Activated CD4-positive, alpha-beta T cell treated with anti-CD3 and anti-CD28 coated beads for 36 hours (primary cell): ENCODE data around the gene ARMS2. TPM values are rescaled to one million over a fixed set of nuclear protein-coding genes. Genes with fewer than 3 reads are reported as not detected.

Experiments used
- ATAC-seq: fragments of 200-7000 bp; cut with Tn5 transposase; one replicate; pipeline ENCODE4 v1.10.0; 2021; ENCODE audit warnings: mild to moderate bottlenecking, moderate library complexity
- CTCF ChIA-PET: fragments of 350-600 bp; sonication (Branson Sonifier 250); formaldehyde crosslinking; loops from one replicate; lab custom pipeline; 2021; ENCODE audit warnings: antibody characterized with exemption; lab: Charles Lee
- POLR2A ChIA-PET: fragments of 350-600 bp; sonication (Branson Sonifier 250); formaldehyde crosslinking; loops from one replicate; lab custom pipeline; 2021; ENCODE audit warnings: antibody characterized with exemption, inconsistent platforms; lab: Charles Lee
- DNase-seq: peaks from one replicate; pipeline ENCODE4 v3.0.0-alpha.2; 2020
- H3K27ac Mint-ChIP-seq: one replicate; pipeline ENCODE4 v1.8.0; 2021; ENCODE audit warnings: mixed read lengths
- H3K27me3 Mint-ChIP-seq: one replicate; pipeline ENCODE4 v1.8.0; 2021; ENCODE audit warnings: mixed read lengths
- H3K36me3 Mint-ChIP-seq: one replicate; pipeline ENCODE4 v1.8.0; 2021; ENCODE audit warnings: low read depth, mixed read lengths
- H3K4me1 Mint-ChIP-seq: one replicate; pipeline ENCODE4 v1.8.0; 2021; ENCODE audit warnings: mixed read lengths
- H3K4me3 Mint-ChIP-seq: one replicate; pipeline ENCODE4 v1.8.0; 2021; ENCODE audit warnings: mild to moderate bottlenecking, moderate library complexity, mixed read lengths
- H3K9me3 Mint-ChIP-seq: one replicate; pipeline ENCODE4 v1.8.0; 2021; ENCODE audit warnings: low read depth, mixed read lengths
- intact Hi-C, 2 experiments: fragments of 100-400 bp; cut with DNase I in 1 of 2; cut with micrococcal nuclease in 1 of 2; formaldehyde crosslinking; loops; one replicate each; pipeline versions ENCODE4 v1.14.2 to v1.15.1; 2022 to 2024; cut with DNase I, micrococcal nuclease
- total RNA-seq, 2 experiments: library from RNA; stranded (reverse); gene quantifications; one replicate each; pipeline ENCODE4 v1.2.3, GENCODE V29; 2021

Gene ARMS2
- total RNA-seq, 2 experiments from 2014 or later = not detected

GRCh38 chr10:122486406-122487080 lies 32.1 kb downstream of the ARMS2 start:
- CTCF ChIA-PET = interaction anchor here (0.6 kb wide), 1 partner anchor 33 kb away, joined by 3 read pairs; no protein-coding TSS in a partner anchor

GRCh38 chr10:122487174-122487765 lies 32.8 kb downstream of the ARMS2 start:
- intact Hi-C loops = no loop called here
- Mint-ChIP-seq H3K36me3 (no peaks in the 10 kb centered on the region), H3K4me1 (peaks cover 16% of the 10 kb centered on the region), H3K27ac (no peak overlapping the region), H3K4me3 (no peak overlapping the region), H3K9me3 (no peaks in the 10 kb centered on the region), H3K27me3 (peaks cover 2% of the 10 kb centered on the region)
- DNase-seq (no peak), ATAC-seq (no peak)
- CTCF ChIA-PET = interaction anchor here (0.6 kb wide), 1 partner anchor 32 kb away, joined by 3 read pairs; no protein-coding TSS in a partner anchor
- POLR2A ChIA-PET = no interaction called here

More at GRCh38 chr10:122486406-122487080, 32.1 kb downstream of the ARMS2 start:
- H3K27ac Mint-ChIP-seq = no peak overlapping the region
- intact Hi-C loops = no loop called here
- no peaks in the 10 kb centered on the region for H3K36me3 Mint-ChIP-seq
- ATAC-seq (no peak), DNase-seq (no peak)
- peaks cover 10% of the 10 kb centered on the region for H3K4me1 Mint-ChIP-seq
- peaks cover 4% of the 10 kb centered on the region for H3K9me3 Mint-ChIP-seq
- POLR2A ChIA-PET = interaction anchor here (0.6 kb wide), 1 partner anchor 461 kb away, joined by 3 read pairs; no protein-coding TSS in a partner anchor
- H3K4me3 Mint-ChIP-seq = no peak overlapping the region
- H3K27me3 Mint-ChIP-seq = peaks cover 2% of the 10 kb centered on the region

GRCh38 chr10:122490268-122490667 lies 35.8 kb downstream of the ARMS2 start:
- Mint-ChIP-seq H3K27me3 (peaks cover 2% of the 10 kb centered on the region), H3K36me3 (no peaks in the 10 kb centered on the region), H3K4me3 (no peak overlapping the region), H3K4me1 (peaks cover 16% of the 10 kb centered on the region), H3K27ac (no peak overlapping the region), H3K9me3 (no peaks in the 10 kb centered on the region)
- POLR2A ChIA-PET = no interaction called here
- no peak for ATAC-seq
- intact Hi-C loops = no loop called here
- CTCF ChIA-PET = interaction anchor here (0.7 to 1.9 kb wide), 4 partner anchors 11 to 75 kb away, joined by 3 to 5 read pairs (median 4); no protein-coding TSS in a partner anchor
- DNase-seq = peak; percentile 13

- Mint-ChIP-seq H3K4me1 (peaks cover 18% of the 10 kb centered on the region), H3K36me3 (no peaks in the 10 kb centered on the region), H3K27ac (no peak overlapping the region), H3K27me3 (peaks cover 2% of the 10 kb centered on the region), H3K9me3 (no peaks in the 10 kb centered on the region), H3K4me3 (no peak overlapping the region)
- intact Hi-C loops = no loop called here
- ChIA-PET CTCF (interaction anchor here (0.6 to 1.9 kb wide), 3 partner anchors 12 to 77 kb away, joined by 3 to 5 read pairs (median 4); no protein-coding TSS in a partner anchor), POLR2A (interaction anchor here (0.6 kb wide), 1 partner anchor 47 kb away, joined by 3 read pairs; no protein-coding TSS in a partner anchor)
- peak; percentile 86 for ATAC-seq
- DNase-seq = peak; percentile 68
Measured at GRCh38 chr10:122490786-122491680, 36.6 kb downstream of the ARMS2 start.

GRCh38 chr10:122492006-122492405 lies 37.6 kb downstream of the ARMS2 start:
- Mint-ChIP-seq H3K4me1 (peaks cover 22% of the 10 kb centered on the region), H3K36me3 (no peaks in the 10 kb centered on the region), H3K27ac (no peak overlapping the region), H3K27me3 (peaks cover 2% of the 10 kb centered on the region), H3K9me3 (no peaks in the 10 kb centered on the region), H3K4me3 (no peak overlapping the region)
- intact Hi-C loops = no loop called here
- POLR2A ChIA-PET = no interaction called here
- ATAC-seq (peak; percentile 47), DNase-seq (peak; percentile 25)
- CTCF ChIA-PET = interaction anchor here (1.9 kb wide), 1 partner anchor 73 kb away, joined by 4 read pairs; no protein-coding TSS in a partner anchor

- Mint-ChIP-seq H3K27me3 (peaks cover 2% of the 10 kb centered on the region), H3K9me3 (no peaks in the 10 kb centered on the region), H3K4me1 (peaks cover 22% of the 10 kb centered on the region), H3K4me3 (no peak overlapping the region), H3K36me3 (no peaks in the 10 kb centered on the region), H3K27ac (no peak overlapping the region)
- ChIA-PET CTCF (interaction anchor here (1.1 kb wide), 1 partner anchor 72 kb away, joined by 3 read pairs; no protein-coding TSS in a partner anchor), POLR2A (no interaction called here)
- intact Hi-C loops = no loop called here
- ATAC-seq = no peak
- DNase-seq = no peak
Measured at GRCh38 chr10:122492999-122493481, 38.6 kb downstream of the ARMS2 start.

- ChIA-PET CTCF (interaction anchor here (0.8 to 1.1 kb wide), 2 partner anchors 72 to 125 kb away, joined by 3 to 4 read pairs; no protein-coding TSS in a partner anchor), POLR2A (no interaction called here)
- no peaks in the 10 kb centered on the region for H3K36me3 Mint-ChIP-seq
- intact Hi-C loops = no loop called here
- DNase-seq (no peak), ATAC-seq (no peak)
- H3K4me3 Mint-ChIP-seq = no peak overlapping the region
- no peak overlapping the region for H3K27ac Mint-ChIP-seq
- H3K9me3 Mint-ChIP-seq = no peaks in the 10 kb centered on the region
- peaks cover 22% of the 10 kb centered on the region for H3K4me1 Mint-ChIP-seq
- peaks cover 2% of the 10 kb centered on the region for H3K27me3 Mint-ChIP-seq
Measured at GRCh38 chr10:122493761-122494160, 39.3 kb downstream of the ARMS2 start.

GRCh38 chr10:122494173-122494820 lies 39.8 kb downstream of the ARMS2 start:
- Mint-ChIP-seq H3K4me1 (peaks cover 22% of the 10 kb centered on the region), H3K4me3 (no peak overlapping the region), H3K27ac (no peak overlapping the region), H3K27me3 (no peaks in the 10 kb centered on the region), H3K36me3 (no peaks in the 10 kb centered on the region), H3K9me3 (no peaks in the 10 kb centered on the region)
- DNase-seq = no peak
- intact Hi-C loops = no loop called here
- POLR2A ChIA-PET = no interaction called here
- no peak for ATAC-seq
- CTCF ChIA-PET = interaction anchor here (0.8 kb wide), 1 partner anchor 125 kb away, joined by 4 read pairs; no protein-coding TSS in a partner anchor

GRCh38 chr10:122494833-122495232 lies 40.4 kb downstream of the ARMS2 start:
- H3K27me3 Mint-ChIP-seq = no peaks in the 10 kb centered on the region

More at GRCh38 chr10:122494833-122495232, 40.4 kb downstream of the ARMS2 start:
- no peak overlapping the region for H3K27ac Mint-ChIP-seq
- H3K9me3 Mint-ChIP-seq = no peaks in the 10 kb centered on the region
- no peaks in the 10 kb centered on the region for H3K36me3 Mint-ChIP-seq
- ChIA-PET CTCF (interaction anchor here (0.8 kb wide), 2 partner anchors 126 to 1542 kb away, joined by 3 to 4 read pairs; no protein-coding TSS in a partner anchor), POLR2A (no interaction called here)
- no peak for DNase-seq
- intact Hi-C loops = no loop called here
- ATAC-seq = no peak
- H3K4me1 Mint-ChIP-seq = peaks cover 22% of the 10 kb centered on the region
- no peak overlapping the region for H3K4me3 Mint-ChIP-seq
